ENCODE measurements around the gene STK11.

The STK11 gene

DNA sequence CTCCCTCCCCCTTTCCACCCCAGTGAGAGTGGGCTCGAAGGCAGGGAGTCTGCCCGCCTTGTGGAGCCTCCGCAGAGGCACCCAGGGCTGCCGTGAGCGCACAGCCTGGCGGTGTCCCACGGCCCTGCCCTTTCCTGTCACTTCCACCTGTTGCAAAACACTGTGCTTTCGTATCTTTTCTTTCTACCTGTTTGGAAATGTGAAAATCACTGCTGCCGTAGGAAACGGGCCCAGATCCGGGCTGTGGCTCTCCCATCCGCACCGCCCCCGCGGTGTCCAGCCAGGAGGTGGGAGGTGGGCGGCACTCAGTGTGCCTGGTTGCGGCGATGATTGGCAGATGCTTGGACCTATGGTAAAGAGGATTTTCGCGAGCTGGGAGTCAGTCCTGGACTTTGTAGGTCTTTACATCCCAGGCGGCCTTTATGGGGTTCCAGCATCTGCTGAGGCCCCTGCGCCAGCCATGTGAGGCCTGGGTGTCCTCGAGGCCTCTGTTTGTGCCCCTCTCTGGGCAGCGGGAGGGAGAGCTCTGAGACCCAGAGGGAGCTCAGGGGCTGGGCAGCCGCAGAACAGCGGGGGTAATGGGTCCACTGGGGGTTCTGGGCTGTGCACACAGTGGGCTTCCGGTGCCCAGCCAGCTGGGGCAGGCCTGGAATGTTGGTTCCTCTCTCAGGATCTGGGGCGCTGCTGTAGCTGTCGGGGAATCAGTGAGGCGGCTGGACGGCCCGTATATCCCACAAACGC is 6.1 kb downstream of the STK11 start:
- DNase-seq, result no peak

DNA sequence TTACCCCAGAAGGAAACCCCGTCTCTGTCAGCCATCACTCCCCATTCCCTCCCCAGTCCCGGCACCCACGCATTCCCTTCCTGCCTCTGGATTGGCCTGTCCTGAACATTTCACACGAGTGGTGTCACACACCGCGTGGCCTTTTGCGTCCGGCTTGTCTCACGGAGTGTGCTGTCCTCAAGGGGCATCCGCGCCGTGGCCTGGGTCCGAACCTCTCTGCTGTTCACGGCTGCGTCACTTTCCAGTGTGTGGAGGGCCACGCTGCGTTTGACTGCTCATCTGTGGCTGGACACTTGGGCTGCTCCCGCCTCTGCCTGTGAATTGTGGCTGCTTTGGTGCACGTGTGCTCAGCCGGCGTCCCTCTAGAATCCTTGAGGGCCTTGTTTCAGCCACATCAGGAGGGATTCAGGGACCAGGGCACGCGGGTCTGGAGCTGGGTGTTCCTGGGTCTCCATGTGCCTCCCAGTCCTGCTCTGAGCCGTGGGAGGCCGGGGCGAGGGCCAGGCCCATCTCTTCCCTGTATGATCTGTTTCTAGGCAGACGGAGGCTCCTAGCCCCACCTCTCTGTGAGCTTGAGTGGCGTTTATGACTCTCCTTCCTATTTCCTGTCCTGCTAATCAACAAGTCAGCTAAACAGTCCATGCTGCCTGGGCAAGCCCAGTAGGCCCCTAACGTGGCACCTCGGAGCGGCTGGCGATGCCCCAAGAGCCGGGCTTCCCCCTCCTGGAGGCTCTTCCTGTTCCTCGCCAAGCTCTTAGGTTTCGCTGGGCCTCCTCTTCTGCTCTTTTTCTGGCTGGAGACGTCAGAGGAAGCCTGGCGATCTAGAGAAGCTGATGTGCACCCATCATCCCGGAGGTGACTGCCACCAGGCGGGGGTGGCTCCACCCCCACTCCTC is 8.1 kb downstream of the STK11 start:
- no peak for DNase-seq

DNA sequence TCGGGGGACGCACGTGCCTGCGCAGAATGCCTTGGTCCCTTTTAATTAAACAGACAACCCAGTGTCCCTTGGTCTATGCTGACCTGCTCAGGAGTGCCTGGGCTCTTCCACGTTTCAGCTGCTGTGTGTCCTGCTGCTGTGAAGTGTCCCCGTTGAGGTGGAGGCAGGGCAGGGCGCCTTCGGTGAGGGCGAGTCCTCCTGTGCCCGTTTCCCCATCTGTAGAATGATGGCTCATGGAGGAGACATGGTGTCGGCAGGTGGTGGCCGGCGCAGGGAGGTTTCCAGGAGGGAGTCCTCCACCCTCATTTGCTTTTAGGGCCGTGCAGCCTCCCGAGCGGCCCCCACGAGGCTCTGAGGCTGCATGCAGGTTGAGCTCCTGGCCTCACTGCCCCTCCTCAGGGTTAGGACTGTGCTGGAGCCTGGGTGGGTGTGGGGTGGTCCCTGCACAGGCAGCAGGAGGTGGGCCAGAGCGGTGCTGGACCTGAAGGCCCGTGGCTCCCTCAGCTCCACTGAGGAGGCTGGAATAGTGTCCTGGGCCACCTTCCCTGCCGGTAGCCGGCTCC is 8.8 kb downstream of the STK11 start:
- DNase-seq, result no peak

DNA sequence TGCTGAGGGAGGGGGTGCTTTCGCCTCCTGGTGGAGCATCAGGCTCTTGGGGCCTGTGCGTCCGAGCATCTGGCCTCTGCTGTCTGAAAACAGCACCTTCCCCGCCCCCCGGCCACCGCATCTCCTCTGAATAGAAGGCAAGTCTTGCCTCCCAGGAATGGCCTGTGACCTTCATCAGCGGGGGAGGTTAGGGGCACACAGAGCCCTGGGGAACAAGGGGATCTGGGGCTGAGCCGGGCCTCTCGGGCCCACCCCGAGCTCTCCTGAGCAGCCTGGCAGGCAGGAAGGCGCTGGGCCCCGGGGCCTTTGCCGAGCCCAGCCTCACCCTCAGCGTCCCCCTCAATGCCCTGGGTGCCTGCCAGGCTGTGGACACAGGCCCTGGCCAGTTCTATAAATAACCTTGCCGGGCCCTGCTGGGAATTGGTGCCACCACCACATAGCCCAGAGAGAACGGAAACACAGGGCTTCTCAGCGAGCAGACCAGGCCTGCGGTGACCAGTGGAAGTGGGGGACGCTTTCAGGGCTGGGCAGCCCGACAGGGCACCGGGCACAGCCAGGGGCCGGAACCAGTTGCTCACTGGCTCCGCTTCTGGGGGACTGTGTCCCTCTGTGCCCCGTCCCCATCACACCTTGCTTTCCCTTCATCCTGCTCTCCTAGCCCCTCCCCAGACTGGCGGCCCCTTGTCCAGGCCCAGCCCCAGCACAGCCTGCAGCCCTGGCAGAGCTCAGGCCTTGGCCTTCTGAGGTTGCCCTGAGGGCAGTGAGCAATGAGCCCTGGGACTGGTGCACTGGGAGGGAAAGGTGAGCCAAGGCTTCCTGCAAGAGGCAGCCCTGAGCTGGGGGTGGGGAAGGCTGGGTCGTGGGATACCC is 9.5 kb downstream of the STK11 start:
- DNase-seq, result no peak

DNA sequence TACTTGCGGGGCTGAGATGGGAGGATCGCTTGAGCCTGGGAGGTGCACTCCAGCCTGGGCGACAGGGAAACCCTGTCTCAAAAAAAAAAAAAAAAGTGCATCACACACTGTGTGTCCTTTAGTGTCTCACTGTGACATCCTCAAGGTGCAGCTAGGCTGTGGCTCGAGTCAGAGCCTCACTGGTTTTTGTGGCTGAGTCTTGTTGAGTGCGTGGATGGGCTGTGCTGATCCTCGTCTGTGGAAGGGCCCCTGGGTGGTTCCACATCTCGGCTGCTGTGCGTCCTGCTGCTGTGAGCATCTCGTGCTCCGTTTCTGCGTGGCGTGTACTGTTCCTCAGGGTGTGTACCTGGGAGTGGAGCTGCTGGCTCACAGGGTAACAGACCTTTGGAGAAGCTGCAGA is 11.2 kb downstream of the STK11 start:
- DNase-seq, result no peak

DNA sequence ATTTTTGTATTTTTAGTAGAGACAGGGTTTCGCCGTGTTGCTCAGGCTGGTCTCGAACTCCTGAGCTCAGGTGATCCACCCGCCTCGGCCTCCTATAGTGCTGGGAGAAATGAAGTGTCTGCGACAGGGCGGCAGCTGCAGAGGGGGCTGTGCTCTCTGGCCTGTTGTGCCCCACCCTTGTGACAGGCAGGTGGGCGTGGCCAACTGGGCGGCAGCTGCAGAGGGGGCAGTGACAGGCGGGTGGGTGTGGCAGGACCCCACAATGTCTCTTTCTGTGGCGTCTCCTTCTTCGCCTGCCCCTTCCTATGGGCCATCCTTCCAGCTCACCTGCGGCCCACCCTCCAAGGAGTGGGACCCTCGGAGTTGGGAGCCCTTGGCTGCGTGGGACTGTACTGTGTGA is 11.8 kb downstream of the STK11 start:
- DNase-seq, result no peak

DNA sequence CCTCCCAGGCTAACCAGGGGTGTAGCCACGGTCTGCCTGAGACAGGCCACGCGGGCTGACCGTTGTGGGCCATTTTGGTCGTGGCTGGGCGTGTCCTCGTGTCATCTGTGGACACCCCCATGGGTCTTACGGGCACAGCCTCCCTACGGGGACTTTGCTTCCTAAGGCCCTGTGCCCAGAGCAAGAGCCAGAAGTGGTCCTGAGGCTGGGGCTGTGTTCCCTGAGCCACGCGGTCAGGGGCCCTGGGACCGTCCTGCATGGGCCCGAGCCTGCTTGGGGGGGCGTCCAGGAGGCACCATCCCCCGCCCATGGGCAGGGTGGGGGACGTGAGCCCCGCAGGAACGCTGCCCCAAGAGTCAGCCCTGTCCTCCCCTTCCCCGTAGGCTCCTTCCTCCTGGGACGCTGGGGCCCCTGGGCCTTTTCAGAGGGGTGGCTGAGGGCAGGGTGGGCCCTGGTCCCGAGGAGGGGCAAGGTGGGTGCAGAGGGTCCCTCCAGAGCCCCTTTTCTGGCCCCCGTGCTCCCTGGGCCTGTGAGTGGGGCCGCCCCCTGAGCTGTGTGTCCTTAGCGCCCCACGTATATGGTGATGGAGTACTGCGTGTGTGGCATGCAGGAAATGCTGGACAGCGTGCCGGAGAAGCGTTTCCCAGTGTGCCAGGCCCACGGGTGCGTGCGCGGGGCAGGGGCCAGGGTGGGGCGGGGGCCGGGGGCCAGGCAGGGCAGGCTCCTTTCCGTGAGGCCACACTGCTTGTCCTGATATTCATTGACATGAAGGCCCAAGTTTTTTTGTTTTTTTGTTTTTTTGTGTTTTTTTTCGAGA is 13.4 kb downstream of the STK11 start:
- DNase-seq, result no peak

DNA sequence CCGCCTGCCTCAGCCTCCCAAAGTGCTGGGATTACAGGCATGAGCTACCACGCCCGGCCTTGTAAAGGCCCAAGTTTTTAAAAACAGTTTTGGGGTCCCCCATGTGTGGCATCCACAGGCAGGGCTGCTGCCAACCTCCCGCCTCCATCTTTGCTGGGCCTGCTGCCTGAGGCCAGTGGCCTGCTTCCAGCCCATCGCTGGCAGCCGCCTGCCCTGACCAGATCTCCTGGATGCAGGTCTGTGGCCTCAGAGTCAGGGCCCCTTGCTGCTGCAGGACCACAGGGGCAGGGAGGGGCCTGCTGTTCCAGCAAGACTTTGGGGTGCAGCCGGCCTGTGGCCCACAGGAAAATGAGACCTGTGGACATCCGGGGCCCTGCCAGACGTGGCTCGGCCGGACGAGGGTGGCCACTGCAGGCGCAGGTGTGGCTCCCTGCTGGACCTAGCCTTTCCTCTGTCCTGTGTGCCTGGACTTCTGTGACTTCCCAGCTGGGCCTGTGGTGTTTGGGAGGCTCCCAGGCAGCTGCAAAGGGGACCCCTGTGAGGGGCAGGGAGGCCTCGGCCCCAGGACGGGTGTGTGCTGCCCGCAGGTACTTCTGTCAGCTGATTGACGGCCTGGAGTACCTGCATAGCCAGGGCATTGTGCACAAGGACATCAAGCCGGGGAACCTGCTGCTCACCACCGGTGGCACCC is 14.4 kb downstream of the STK11 start:
- no peak for DNase-seq

DNA sequence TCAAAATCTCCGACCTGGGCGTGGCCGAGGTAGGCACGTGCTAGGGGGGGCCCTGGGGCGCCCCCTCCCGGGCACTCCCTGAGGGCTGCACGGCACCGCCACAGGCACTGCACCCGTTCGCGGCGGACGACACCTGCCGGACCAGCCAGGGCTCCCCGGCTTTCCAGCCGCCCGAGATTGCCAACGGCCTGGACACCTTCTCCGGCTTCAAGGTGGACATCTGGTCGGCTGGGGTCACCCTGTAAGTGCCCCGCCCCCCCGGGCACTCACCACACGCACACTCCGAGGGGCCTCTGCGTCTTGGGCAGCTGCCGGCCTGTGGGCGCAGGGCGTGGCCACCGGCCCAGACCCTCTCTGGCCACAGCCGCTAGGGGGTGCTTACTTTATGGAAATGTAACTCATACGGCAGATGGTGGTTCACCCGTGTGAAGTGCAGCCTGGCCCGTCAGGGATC is 14.9 kb downstream of the STK11 start:
- no peak for DNase-seq

DNA sequence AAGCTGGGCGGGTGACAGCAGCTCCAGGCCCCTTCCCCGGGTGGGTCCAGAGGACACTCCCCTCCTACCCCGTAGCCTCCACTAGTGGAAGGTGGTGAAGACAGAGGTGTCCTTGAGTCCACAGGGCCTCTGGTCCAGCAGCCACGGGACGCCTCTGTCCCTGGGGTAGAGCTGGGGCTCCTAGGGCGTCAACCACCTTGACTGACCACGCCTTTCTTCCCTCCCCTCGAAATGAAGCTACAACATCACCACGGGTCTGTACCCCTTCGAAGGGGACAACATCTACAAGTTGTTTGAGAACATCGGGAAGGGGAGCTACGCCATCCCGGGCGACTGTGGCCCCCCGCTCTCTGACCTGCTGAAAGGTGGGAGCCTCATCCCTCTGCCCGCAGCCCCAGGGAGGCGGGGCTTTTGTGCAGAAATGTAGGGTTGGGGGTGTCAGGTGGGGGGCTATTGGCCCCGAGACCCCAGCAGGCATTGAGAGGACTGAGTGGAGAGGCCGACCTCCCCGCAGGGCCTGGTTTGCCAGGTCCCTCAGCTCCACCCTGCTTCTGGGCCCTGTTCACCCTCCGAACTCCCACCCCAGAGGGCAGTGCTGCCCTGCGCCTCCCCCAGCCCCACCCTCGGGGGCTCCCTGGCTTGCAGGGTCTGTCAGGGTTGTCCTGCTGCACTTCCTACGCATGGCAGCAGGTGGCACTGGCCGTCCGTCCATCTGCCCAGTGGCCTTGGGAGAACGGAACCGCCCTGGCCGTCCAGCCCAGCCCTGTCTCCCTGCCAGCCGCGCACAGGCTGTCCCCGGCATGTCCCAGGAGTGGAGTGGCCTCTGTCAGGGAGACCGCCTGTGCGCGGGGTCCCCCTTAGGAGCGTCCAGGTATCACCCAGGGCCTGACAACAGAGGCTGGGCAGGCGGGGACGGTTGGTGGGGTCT is 15.7 kb downstream of the STK11 start:
- DNase-seq, result no peak

DNA sequence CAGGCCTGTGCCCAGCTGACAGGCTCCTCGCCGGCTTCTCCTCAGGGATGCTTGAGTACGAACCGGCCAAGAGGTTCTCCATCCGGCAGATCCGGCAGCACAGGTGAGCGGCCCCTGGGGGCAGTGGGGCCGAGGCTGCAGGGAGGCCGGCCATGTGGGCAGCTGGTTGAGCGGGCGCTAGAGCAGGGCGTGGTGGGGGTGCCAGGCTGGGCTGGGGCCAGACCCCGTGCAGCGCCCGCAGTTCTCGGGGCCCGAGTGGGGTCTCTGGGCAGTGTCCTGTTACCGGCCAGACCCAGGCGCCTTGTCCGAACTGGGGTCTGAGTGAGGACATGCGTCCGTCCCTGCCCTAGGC is 16.3 kb downstream of the STK11 start:
- no peak for DNase-seq

DNA sequence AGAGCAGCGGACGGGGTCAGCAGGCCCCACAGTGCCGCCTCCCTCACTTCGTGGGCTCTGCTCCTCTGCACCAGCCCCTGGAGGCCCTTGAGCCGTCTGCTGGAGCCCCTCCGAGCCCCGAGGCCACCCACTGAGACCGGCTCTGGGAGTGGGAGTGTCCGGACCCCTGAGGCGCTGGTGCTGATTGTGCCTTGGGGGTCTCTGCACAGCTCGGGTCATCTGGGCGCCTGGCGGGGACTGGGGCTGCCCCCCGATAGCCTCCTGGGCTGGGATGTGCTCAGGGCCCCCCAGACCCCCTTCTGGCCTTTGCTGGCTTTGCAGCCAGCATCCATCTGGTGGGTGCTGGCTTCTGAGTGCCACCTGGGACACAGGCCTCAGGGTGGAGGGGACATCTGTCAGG is 16.8 kb downstream of the STK11 start:
- no peak for DNase-seq

DNA sequence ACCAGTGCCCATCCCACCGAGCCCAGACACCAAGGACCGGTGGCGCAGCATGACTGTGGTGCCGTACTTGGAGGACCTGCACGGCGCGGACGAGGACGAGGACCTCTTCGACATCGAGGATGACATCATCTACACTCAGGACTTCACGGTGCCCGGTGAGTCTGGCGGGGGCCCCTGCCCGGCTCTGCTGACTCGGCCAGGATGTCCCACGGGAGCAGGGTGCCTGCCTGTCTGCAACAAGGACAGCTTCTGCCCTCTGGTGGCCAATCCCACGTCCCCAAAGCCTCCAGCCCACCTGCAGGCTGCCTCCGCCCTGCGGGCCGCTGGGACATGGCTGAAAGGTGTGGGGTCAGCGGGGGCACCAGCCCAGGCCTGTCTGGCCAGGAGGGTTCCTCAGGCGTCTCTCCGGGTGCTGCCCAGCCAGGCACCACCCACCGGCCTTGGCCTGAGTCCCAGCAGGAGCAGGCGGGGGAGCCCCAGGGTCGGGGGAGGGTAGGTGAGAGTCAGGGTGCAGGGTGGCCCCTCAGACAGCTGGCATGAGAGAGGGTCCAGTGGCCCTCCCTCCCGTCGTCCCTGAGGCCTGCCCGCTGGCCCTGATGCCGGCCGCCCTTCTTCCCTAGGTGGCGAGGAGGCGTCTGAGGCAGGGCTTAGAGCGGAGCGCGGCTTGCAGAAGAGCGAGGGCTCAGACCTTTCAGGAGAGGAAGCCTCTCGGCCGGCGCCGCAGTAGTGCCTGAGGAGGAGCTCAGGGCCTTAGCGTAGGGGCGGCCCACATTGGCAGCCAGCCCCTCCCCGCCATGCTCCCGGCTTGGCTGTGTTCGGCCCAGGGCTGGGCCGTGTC is 17.7 kb downstream of the STK11 start:
- DNase-seq, result no peak

DNA sequence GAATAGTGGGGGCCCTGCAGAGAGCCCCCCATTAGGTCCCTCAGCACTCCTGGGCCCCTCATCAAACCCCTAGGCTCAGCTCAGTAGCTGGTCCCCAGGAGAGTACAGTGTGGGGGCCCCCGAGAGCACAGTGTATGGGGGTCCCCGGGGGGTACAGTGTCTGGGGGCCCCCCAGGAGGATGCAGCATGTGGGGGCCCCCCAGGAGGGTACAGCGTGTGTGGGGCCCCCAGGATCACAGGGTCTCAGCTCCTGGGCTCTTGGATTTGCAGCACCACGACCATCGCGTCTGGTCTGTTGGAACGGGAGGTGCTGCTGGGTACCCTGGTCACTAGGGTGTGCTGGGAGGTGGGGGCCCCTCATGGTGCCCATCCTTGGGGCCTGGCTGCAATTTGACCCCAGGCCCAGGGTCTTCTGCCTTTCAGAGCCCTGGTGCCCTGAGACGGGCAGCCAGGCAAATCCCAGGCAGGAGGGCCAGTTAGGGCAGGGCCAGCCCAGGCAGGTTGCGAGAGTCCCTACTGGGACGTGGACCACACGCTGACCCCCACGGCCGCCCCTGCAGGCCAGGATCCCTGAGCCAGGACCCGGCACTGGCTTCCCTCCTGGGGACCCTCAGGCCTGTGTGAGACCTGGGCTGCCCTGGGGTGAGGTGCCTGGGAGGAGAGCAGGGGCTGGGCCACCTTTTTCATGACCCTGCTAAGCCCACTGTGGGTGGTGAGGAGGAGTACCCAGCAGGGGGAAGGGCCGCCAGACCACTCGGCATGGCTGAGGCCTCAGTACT is 18.7 kb downstream of the STK11 start:
- no peak for DNase-seq

DNA sequence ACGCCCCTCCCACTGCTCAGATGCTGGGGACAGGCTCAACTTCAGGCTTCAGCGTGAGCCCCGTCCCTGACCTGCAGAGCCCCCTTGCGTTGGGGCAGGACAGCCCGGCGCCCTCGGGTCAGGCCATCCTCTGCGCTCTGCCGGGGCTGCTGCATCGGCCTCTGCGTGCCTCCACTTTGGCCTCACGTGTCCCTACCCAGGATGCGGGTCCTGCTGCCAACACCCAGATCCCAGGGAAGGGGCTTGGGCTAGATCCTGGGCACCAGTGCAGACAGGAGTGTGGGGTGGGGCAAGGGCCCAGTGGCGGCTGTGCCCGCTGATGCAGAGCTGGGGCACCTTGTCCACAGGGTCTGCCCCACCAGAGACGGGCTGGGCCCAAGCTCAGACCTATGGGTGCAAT is 19.3 kb downstream of the STK11 start:
- no peak for DNase-seq

DNA sequence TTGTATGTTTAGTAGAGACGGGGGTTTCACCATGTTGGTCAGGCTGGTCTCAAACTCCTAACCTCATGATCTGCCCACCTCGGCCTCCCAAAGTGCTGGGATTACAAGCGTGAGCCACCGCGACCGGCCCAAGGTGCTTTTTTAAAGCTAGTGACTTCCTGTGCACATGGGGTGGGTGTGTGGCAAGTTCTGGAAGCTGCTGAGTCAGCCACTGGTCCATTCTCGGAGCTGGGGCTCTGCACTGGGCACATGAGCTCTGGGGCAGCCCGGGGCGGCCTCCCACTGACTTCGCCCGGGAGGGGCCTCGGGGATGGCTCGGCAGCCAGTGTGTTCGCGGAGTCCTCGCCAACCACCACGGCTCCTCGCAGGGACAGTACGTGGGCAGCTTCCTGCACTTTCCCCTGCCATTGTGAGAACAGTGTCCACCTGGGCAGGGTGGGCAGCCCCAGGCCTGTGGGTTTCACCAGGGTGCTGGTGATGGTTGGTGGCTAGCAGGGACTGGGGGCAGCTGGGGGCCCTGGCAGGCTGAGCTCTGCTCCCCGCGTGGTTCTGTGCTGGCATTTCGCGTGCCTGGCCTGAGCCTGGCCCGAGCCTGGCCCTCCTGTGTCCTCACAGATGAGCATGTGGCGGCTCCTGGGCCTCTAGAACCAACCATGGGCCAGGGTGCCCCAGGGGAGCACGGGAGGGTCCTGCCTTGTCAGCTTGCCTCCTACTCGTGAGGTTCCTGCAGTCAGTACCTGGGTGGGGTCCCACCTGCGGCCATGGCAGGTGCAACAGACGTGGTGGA is 20.1 kb downstream of the STK11 start:
- DNase-seq, result no peak

DNA sequence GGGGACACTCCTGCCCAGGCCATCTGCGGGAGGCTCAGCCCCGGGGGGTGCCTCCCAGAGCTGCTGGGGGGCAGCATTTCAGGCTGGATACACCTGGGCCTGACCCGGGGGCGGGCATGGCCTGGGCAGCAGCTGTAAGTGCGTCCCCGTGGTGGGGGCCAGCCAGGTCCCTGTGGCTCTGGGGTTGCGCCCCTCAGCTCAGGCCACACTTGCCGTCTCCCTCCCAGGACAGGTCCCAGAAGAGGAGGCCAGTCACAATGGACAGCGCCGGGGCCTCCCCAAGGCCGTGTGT is 20.6 kb downstream of the STK11 start:
- DNase-seq, result no peak

All from KG1 (cell line).